RWPE1 (cell line): ENCODE measurements around the gene RPL35.

Experiments used
- CTCF ChIA-PET: fragments of 350-600 bp; sonication (Branson Sonifier 250); formaldehyde crosslinking; extraction: SDS; loops from one replicate; lab custom pipeline; 2021; lab: Yijun Ruan, JAX
- POLR2A ChIA-PET: fragments of 400-600 bp; formaldehyde crosslinking; extraction: SDS; loops from one replicate; lab custom pipeline; 2020; ENCODE audit warnings: antibody characterized with exemption; ENCODE audit not compliant: low non-redundant PET; lab: Yijun Ruan, JAX
- DNase-seq: peaks from one replicate; pipeline ENCODE4 v3.0.0; 2012; ENCODE audit warnings: low spot score
- H3K27ac ChIP-seq: fragments of 450-650 bp; 2 replicates; pipeline ENCODE4 v1.5.1; 2017
- TF ChIP-seq, protein P1 (sequence below): fragments of 450-650 bp; conservative IDR thresholded peaks from 2 replicates; pipeline ENCODE4 v1.5.1; 2017; ENCODE audit warnings: low read depth, mild to moderate bottlenecking

Gene RPL35

DNA sequence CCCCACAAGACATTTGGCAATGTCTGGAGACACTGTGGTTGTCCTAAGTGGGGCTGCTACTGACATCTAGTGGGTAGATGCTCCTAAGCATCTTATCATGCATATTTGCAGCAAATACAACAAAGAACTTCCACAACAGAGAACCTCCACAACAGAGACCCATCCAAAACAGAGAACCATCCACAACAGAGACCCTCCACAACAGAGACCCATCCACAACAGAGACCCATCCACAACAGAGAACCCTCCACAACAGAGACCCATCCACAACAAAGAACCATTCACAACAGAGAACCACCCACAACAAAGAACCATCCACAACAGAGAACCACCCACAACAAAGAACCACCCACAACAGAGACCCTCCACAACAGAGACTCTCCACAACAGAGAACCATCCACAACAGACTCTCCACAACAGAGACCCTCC lies 33.0 kb upstream of the RPL35 start:
- ChIA-PET POLR2A (no interaction called here), CTCF (interaction anchor here (0.8 to 2.4 kb wide), 5 partner anchors 9 to 120 kb away, joined by 3 to 13 read pairs (median 5); partner anchors contain the start of gene WDR38)
- peak; percentile 48 for DNase-seq
- no peak overlapping the region for H3K27ac ChIP-seq
- TF ChIP-seq, protein P1, sequence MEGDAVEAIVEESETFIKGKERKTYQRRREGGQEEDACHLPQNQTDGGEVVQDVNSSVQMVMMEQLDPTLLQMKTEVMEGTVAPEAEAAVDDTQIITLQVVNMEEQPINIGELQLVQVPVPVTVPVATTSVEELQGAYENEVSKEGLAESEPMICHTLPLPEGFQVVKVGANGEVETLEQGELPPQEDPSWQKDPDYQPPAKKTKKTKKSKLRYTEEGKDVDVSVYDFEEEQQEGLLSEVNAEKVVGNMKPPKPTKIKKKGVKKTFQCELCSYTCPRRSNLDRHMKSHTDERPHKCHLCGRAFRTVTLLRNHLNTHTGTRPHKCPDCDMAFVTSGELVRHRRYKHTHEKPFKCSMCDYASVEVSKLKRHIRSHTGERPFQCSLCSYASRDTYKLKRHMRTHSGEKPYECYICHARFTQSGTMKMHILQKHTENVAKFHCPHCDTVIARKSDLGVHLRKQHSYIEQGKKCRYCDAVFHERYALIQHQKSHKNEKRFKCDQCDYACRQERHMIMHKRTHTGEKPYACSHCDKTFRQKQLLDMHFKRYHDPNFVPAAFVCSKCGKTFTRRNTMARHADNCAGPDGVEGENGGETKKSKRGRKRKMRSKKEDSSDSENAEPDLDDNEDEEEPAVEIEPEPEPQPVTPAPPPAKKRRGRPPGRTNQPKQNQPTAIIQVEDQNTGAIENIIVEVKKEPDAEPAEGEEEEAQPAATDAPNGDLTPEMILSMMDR = peak; percentile 56

DNA sequence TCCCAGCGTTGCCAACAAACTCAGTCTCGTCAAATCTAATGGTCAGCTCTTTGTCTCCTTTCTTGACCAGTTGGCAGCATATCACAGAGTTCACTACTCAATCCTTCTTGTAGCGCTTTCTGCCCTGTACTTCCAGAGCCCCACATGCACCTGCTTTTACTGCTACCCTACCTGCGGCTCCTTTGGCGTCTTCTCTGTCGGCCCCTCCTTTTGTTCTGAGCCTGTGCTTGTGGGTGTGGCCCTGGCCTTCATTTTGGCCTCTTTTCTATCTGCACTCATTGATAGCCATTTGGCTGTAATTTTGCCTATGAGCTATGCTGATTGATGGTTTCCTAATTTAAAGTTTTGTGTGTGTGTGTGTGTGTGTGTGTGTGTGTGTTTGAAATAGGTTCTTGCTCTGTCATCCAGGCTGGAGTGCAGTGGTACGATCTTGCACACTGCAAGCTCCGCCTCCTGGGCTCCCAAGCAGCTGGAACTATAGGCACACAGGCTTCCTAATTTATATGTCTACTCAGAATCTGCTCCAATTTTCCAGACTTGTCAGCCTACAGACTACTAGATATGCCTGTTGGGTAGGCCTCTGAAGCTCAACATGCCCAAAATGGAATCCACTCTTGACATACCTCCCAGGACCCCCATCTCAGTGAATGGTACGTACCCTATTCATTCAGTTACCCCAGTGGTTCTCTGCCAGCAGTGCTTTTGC lies 32.4 kb upstream of the RPL35 start:
- CTCF ChIA-PET = interaction anchor here (0.5 to 2.4 kb wide), 11 partner anchors 9 to 357 kb away, joined by 3 to 13 read pairs (median 4); partner anchors contain the start of gene WDR38
- H3K27ac ChIP-seq = no peak overlapping the region
- DNase-seq = no peak
- POLR2A ChIA-PET = interaction anchor here (0.6 to 0.7 kb wide), 2 partner anchors 33 to 40 kb away, joined by 3 to 4 read pairs; partner anchors contain the start of genes ARPC5L and RPL35
- TF ChIP-seq, protein P1 = no peak

DNA sequence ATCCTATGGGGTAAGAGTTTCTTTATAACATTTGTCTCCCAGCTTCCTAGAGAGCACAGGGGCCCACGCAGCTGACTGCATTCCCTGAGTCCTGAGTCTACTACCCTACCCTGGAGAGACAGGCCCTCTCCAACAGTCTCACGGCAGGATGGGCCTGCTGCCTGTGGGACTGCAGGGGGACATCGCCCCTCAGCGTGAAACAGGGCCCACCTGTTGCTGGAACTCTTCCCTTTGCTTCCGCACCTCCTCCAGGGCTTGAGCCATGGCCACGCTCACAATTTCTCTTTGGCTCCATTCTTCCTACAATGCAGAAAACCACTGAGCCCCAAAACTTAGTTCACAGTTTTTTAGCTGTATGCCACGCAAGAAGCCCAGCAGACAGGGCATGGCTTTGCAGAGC lies 28.4 kb upstream of the RPL35 start:
- no peak for DNase-seq
- ChIA-PET POLR2A (no interaction called here), CTCF (interaction anchor here (1.5 kb wide), 1 partner anchor 37 kb away, joined by 9 read pairs; the partner anchor contains the start of gene WDR38)
- no peak overlapping the region for H3K27ac ChIP-seq
- TF ChIP-seq, protein P1 = no peak

GRCh38 chr9:124889006-124889405 lies 27.2 kb upstream of the RPL35 start:
- TF ChIP-seq, protein P1 = no peak
- DNase-seq = no peak
- ChIA-PET POLR2A (interaction anchor here (0.6 kb wide), 1 partner anchor 21 kb away, joined by 6 read pairs; no protein-coding TSS in a partner anchor), CTCF (no interaction called here)
- peak overlapping the region; percentile 29; the same call in 1 of the 2 replicates for H3K27ac ChIP-seq

- peak overlapping the region; percentile 29 for H3K27ac ChIP-seq
- DNase-seq = no peak
- TF ChIP-seq, protein P1 = no peak
- CTCF ChIA-PET = interaction anchor here (0.5 to 1.4 kb wide), 4 partner anchors 10 to 287 kb away, joined by 3 to 8 read pairs (median 3); partner anchors contain the start of gene WDR38
- POLR2A ChIA-PET = no interaction called here
Measured at GRCh38 chr9:124887832-124888231, 26.1 kb upstream of the RPL35 start.

GRCh38 chr9:124886866-124887492 lies 25.2 kb upstream of the RPL35 start:
- POLR2A ChIA-PET = no interaction called here
- DNase-seq = no peak
- peak overlapping the region; percentile 5 for H3K27ac ChIP-seq
- TF ChIP-seq, protein P1 = no peak
- CTCF ChIA-PET = interaction anchor here (0.7 to 1.1 kb wide), 2 partner anchors 9 to 22 kb away, joined by 3 read pairs; no protein-coding TSS in a partner anchor
